GM10266 (cell line): ENCODE measurements around the gene PARVG.

ENCODE experiments used
- DNase-seq: peaks from one replicate; pipeline ENCODE4 v3.0.0; 2012; ENCODE audit errors: extremely low spot score
- CTCF ChIP-seq: IDR thresholded peaks from 2 replicates; pipeline ENCODE4 v1.5.1; 2012; ENCODE audit warnings: mild to moderate bottlenecking, low read depth; ENCODE audit not compliant: control insufficient read depth, insufficient read depth; ENCODE audit errors: missing control alignments

The PARVG gene

GRCh38 chr22:44179989-44180705 lies 578 bp upstream of the PARVG start:
- no peak for TF ChIP-seq CTCF
- no peak for DNase-seq

GRCh38 chr22:44181033-44181911 lies 547 bp downstream of the PARVG start:
- TF ChIP-seq CTCF = no peak
- DNase-seq = peak; percentile 58

- TF ChIP-seq CTCF = no peak
- DNase-seq = no peak
These were observed 1.3 kb downstream of the PARVG start for GRCh38 chr22:44181912-44182587.

- peak; percentile 45 for DNase-seq
- no peak for TF ChIP-seq CTCF
These were observed 2.0 kb downstream of the PARVG start for GRCh38 chr22:44182588-44183286.

- TF ChIP-seq CTCF = no peak
- DNase-seq = no peak
These were observed 2.5 kb downstream of the PARVG start for GRCh38 chr22:44183287-44183588.

- TF ChIP-seq CTCF = no peak
- no peak for DNase-seq
These were observed 3.3 kb downstream of the PARVG start for GRCh38 chr22:44184006-44184405.
